ENCODE data around the gene SSH2. TPM values are rescaled to one million over a fixed set of nuclear protein-coding genes. Genes with fewer than 3 reads are reported as not detected.
"Not testable (repeated sequence)": the region's sequence is repeated elsewhere in the genome, so short reads cannot be mapped to it uniquely, and the experiment has no call there.

SSH2 gene
- total RNA-seq, 1 donor from 2014 or later = 10.7 TPM

DNA sequence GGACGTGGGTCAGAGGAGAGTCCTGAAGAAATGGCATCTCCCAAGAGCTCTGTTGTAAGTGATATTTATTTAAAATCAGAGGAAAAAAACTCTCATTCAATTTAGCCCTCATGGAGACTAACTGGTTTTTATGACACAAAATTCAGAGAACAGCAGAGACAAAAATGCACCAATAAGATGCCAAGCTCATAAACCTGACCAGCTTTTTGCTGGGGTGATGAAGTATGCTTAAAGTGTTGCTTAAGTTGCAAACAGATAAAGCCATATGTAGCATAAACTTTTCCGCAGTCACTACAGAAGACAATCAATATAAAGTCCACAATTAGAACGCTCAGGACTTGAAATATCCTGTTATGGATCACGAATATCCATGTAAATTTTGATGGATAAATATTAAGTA lies 183.4 kb downstream of the SSH2 start:
- DNase-seq (ENCODE audit: low read depth in 2 of 2) = no peak

DNA sequence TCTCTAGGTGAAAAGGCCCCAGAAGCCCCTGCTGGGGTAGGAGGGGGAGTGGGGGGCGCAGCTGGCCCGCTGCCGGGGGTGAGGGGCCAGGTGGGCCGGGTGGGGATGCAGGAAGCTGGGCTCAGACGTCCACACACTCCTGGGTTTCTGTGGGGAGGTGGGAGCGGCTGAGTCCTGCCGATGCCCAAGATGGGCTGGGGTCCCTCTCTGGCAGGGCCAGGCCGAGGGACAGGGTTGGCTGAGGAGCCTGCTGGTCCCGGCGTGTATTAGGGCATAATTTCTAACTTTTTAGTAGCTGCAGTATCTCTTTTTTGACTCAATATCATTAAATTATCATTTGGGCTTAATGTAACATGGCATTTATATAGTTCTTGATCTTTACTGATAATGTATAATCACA lies 185.9 kb downstream of the SSH2 start:
- no peak for DNase-seq (ENCODE audit: low read depth in 2 of 2)

DNA sequence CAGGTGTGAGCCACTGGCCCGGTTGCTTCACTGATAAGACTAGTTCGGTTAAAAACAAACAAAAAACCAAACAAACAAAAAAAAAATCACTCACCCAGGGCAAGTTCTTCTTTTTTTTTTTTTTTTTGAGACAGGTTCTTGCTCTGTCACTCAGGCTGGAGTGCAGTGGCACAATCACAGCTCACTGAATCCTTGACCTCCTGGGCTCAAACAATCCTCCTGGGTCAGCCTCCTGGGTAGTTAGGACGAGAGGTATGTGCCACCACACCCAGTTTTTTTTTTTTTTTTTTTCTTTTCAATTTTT lies 187.9 kb downstream of the SSH2 start:
- no peak for DNase-seq (ENCODE audit: low read depth in 2 of 2)

DNA sequence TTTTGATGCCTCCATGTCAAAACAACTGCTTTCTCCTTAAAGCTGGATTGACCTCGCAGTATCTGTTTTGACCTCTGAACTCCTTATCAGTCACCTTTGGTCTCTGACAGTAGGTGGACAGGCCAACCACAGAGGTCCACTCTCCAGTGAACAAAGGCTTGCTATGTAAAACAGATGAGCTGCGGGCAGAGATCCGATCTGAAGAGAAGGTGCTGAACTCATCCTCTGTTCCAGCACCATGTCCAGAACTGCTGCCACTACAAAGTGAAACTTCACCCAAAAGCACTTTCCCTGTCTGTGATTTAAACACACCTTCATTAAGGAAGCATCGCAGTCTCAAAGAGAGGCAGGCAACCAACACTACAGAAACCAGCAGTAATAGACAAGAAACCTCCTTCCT lies 190.0 kb downstream of the SSH2 start:
- DNase-seq (ENCODE audit: low read depth in 2 of 2) = peak; percentile 5 to 40

GRCh38 chr17:29734640-29735039 lies 195.4 kb downstream of the SSH2 start:
- DNase-seq (ENCODE audit: low read depth in 2 of 2) = no peak

- peak in 1 of 2 donors; percentile 29 for DNase-seq (ENCODE audit: low read depth in 2 of 2)
Observed at GRCh38 chr17:29733166-29733565, 196.9 kb downstream of the SSH2 start.

DNA sequence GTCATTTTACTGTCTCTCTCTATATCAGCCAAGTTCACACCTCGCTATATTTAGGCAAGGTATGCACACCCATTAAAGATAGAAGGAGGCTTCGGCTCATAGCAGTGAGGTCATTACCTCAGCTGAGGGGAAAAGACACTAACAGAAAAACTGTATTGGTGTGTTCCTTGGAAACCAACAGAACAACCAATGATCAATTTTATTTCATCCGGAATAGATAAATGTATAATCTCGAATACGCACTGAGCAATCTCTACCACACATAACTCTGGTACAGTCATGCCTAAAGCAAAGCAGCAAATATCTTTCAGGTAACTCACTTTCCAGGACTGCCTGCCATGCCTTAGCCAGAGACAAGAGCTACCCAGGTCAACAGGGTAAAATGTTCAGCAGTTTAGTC lies 197.4 kb downstream of the SSH2 start:
- DNase-seq (ENCODE audit: low read depth in 2 of 2) = no peak

GRCh38 chr17:29732209-29732608 lies 197.8 kb downstream of the SSH2 start:
- no peak for DNase-seq (ENCODE audit: low read depth in 2 of 2)

DNA sequence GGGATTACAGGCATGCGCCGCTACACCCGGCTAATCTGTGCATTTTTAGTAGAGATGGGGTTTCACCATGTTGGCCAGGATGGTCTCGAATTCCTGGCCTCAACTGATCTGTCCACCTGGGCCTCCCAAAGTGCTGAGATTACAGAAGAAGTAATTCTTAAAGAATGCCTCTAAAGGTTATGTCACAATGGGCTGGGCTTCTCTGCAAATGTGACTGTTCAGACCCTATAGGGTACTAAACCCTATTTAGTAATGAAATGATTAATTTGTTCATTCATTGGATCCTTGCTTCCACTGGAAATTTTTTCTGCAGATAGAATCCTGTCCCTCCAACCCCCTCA lies 198.5 kb downstream of the SSH2 start:
- DNase-seq (ENCODE audit: low read depth in 2 of 2) = no peak

DNA sequence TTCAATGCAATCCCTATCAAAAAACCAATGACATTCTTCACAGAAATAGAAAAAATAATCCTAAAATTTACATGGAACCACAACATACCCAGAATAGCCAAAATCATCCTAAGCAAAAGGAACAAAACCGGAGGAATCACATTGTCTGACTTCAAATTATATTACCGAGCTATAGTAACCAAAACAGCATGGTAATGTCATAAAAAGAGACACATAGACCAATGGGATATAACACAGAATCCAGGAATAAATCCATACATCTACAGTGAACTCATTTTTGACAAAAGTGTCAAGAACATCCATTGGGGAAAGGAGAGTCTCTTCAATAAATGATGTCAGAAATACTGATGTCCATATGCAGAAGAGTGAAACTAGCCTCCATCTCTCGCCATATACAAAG lies 201.5 kb downstream of the SSH2 start:
- no peak for DNase-seq (ENCODE audit: low read depth in 2 of 2)

GRCh38 chr17:29726715-29727252 lies 203.2 kb downstream of the SSH2 start:
- DNase-seq (ENCODE audit: low read depth in 2 of 2) = peak; percentile 95 to 96

DNA sequence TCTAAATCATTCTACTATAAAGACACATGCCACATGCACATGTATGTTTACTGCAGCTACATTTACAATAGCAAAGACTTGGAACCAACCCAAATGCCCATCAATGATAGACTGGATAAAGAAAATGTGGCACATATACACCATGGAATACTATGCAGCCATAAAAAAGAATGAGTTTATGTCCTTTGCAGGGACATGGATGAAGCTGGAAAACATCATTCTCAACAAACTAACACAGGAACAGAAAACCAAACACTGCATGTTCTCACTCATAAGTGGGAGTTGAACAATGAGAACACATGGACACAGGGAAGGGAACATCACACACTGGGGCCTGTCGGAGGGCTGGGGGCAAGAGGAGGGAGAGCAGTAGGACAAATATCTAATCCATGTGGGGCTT lies 204.6 kb downstream of the SSH2 start:
- not testable (repeated sequence) for DNase-seq (ENCODE audit: low read depth in 2 of 2)

- no peak for DNase-seq (ENCODE audit: low read depth in 2 of 2)
Observed at GRCh38 chr17:29723278-29724047, 206.6 kb downstream of the SSH2 start.

GRCh38 chr17:29722411-29723198 lies 207.4 kb downstream of the SSH2 start:
- peak; percentile 30 to 42 for DNase-seq (ENCODE audit: low read depth in 2 of 2)

DNA sequence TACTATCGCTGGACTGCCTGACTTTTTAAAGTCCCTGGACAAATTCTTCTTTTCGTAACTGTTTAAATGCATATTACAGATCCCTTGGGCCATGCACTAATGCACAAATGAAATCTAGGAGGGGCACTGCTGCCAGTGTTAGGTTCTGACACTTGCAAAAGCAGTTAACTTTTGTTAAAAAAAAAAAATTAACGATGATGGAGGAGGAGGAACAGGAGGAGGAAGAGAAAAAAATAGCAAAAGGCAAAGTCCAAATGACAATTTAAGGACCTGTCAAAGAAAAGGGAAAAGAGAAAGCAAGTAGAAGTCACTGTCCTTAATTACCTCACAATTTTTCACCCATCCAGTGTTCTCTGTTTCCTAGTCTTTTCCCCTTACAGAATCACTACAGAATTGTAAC lies 209.5 kb downstream of the SSH2 start:
- DNase-seq (ENCODE audit: low read depth in 2 of 2) = no peak

- no peak for DNase-seq (ENCODE audit: low read depth in 2 of 2)
Observed at GRCh38 chr17:29719469-29719868, 210.6 kb downstream of the SSH2 start.

- DNase-seq (ENCODE audit: low read depth in 2 of 2) = no peak
Observed at GRCh38 chr17:29718446-29719039, 211.5 kb downstream of the SSH2 start.

DNA sequence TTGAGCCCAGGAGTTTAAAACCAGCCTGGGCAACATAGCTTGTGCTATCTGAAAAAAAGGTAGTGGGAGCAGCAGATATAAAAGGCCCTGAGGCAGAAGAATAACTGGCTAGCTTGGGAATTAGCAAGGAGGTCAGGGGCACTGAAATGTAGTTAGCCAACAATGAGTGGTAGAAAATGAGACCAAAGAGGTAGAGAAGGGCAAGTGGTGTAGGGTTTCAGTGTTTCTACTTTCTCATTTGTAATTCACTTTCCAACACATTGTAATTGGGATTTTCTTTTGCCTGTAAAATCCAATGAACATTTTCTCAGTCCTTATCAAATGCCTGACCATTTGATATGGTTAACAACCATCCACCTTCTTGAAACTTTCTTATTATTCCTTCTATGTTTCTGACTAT lies 212.2 kb downstream of the SSH2 start:
- DNase-seq (ENCODE audit: low read depth in 2 of 2) = no peak

GRCh38 chr17:29716566-29716965 lies 213.5 kb downstream of the SSH2 start:
- DNase-seq (ENCODE audit: low read depth in 2 of 2) = no peak

GRCh38 chr17:29715680-29716079 lies 214.3 kb downstream of the SSH2 start:
- no peak for DNase-seq (ENCODE audit: low read depth in 2 of 2)

DNA sequence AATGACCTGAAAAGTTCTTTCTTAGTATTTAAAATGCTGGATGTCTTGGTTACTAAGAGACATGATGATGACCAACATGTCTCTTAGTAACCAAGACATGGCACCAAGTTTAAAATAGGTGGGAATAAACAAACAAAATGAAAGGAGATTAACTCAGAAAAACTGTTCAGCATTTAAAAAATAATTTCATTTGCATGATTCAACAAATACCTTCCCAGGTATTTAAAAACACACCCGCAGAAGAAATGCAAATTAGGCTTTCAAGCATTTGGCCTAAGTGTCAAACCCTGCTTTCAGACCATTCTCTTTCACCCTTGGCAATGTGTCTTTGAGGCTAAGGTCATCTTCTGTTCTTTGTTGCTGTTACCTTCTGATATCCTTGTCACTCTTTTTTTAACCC lies 215.9 kb downstream of the SSH2 start:
- DNase-seq (ENCODE audit: low read depth in 2 of 2) = no peak

DNA sequence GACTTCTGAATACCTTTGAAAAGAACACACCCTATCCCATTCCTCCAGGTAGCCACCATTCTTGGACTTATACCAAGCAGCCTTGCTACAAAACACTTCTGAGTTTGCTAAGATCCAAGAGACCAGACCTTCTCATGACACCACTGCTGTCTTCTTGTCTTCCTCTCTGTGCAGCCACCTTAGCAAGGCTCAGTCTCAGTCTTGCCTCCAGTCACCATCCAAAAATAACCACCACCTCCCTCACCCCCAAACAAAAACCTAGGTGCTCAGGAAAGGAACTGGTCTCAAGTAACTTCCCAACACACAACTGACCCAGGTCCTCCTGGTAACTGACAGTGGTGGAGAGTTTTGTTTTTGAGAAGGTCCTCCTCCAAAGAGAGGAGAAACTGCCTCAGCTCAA lies 216.4 kb downstream of the SSH2 start:
- DNase-seq (ENCODE audit: low read depth in 2 of 2) = no peak
